G401.6 (cell line): ENCODE results near the gene LFNG.

Source experiments
- FAIRE-seq: peaks from 2 replicates; lab custom pipeline; 2012; peaks lifted over from hg19 to GRCh38; lab: Jason Lieb, UNC

Gene LFNG

DNA sequence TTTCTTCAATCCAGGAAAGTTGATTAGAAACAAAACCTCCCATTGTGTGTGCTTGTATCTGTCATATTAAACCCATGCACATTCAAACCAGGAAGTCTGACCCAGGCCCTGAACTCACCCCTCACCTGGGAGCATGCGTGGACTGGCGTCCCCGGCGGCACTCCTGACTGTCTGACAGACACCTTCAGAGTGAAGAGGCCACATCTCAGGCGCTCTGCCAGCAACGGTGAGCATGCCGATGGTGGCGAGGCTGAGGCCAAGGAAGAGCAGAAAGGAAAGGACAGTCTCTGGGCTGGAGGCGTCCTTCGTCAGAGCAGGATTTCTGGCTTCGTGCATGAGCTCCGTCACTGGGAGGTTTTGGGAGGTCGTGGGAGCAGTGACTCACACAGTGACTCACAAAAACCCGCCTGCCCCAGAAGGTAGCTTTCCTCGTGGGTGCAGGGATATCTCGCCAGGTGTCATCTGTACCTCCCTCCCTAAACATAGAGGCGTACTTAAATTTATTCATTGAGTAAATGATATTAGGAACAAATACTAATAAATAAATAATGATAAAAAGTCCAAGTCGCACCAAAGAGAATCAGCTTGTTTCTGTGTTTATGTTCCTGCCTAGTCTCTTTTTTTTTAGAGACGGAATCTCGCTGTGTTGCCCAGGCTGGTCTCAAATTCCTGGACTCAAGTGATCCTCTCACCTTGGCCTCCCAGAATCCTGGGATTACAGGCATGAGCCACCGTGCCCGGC lies 52.7 kb downstream of the LFNG start:
- no peak for FAIRE-seq

DNA sequence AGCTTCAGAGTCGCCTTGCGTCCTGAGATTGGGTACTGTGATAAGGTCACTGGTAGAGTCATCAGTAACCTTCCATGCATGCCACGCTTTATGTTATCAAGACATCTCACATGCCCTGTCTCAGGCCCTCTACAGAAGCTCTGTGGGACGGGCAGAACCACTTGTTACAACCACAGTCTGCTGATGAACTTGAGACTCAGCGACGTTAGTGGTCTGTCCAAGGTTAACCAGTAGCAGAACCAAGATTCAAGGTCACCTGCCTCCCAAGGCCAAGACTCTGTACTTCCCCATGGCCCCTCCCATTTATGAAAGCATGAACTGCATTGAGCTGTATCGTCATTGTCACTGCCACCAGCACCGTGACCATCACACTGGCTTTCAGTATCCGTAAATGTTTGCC lies 54.2 kb downstream of the LFNG start:
- FAIRE-seq = no peak

DNA sequence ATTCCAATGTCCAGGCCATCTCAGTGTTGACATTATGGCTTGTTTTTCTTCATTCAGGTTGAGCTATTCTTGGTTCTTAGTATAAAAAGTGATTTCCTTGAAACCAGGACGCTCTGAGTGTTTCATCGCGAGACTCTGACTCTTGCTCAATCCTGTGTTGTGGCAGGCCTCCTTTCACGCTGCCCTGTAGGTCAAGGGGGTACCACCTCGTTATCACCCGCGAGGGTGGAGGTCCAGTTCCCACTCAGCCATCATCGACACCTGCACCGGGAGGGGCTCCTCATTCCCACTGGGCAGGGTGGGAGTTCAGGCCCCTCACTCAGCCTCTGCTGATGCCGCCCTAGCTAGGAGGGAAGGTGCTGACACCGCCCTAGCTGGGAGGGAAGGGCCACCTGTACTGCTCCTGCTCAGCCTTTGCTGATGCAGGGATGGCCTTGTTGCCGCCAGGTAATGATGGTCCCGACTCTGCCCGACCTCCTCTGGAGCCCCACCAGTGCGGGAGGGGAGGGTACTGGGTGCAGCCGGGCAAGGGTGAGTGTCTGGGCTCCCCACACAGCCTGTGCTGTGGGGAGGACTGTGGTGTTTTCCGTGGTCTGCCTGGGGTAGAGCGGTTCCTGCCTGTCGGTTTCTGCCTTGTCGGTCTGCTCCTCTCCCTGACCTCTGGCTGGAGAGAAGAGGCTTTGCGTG lies 55.6 kb downstream of the LFNG start:
- no peak for FAIRE-seq

DNA sequence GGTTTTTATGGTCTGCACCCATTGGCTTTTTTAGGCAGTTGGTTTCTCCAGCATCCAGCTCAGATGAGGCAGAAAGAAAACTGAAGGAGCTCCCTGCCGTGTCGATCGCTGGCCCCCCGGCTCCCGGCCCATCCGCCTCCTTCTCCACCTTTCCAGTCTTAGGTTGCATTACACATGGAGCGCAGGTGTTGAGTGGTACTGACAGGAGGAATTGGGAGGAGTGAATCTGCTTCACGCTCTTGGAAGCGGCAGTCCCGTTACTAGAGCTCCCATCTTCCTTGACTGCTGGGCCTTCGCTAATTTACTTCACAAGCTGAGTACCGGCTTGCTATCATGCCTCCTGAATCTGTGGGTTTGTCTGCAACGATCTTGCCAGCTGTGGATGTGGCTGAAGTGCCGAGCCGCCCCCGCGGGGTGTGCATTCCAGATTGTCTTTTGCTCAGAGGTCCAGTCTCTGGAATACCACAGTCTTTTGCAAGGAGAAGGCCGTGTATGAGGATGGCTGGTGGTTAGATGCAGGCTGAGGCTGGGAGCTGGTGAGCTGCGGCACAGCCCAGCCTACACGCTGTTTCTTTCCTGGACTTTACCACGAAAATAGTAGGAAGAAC lies 56.3 kb downstream of the LFNG start:
- no peak for FAIRE-seq

DNA sequence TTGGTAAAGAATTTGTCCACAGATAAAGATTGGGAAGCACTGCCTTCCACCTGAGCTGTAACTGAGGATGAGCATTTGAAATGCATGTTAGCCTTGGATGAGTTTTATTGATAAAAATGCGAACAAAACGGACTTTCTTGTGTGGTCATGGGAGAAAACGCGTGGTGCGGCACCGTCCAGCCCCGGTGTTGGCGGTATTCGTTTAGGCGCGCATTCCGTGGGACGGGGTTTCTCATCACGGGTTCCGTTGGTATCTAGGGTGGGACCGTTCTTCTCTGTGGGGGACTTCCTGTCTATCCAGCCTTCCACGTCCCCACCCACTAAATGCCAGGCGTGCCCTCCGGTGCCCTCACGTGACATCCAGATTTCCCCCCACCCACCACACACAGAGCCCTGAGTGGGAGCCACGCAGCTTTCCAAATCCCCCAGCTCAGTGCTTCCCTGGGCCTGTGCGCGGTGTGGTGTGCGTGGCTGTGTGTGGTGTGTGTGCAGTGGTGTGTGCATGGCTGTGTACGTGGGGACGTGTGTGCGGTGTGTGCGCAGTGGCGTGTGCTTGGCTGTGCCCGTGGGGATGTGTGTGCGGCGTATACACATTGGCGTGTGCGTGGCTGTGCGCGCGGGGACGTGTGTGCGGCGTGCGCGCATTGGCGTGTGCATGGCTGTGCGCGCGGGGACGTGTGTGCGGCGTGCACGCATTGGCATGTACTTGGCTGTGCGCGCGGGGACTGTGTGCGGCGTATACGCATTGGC lies 57.3 kb downstream of the LFNG start:
- FAIRE-seq = no peak
